Thymus (tissue), 11 donors: ENCODE results near the gene COQ6. TPM values are rescaled to one million over a fixed set of nuclear protein-coding genes. Genes with fewer than 3 reads are reported as not detected.
"Not testable (repeated sequence)": the region's sequence is repeated elsewhere in the genome, so short reads cannot be mapped to it uniquely, and the experiment has no call there.

ENCODE experiments used
- DNase-seq, 9 donors: peaks; one replicate each; pipeline ENCODE4 v3.0.0-alpha.2; 2013; ENCODE audit warnings: low spot score in 9 of 9, low read depth in 6 of 9, missing footprints in 1 of 9
- H3K27ac ChIP-seq, 2 donors: one replicate each; pipeline ENCODE4 v1.5.1; 2013; ENCODE audit warnings: control low read depth in 1 of 2, low read depth in 1 of 2, low read length in 1 of 2, mild to moderate bottlenecking in 1 of 2, moderate library complexity in 1 of 2
- H3K27me3 ChIP-seq, 2 donors: one replicate each; pipeline ENCODE4 v1.5.1; 2013; ENCODE audit warnings: low read length in 1 of 2; ENCODE audit not compliant: control insufficient read depth in 2 of 2, insufficient read depth in 1 of 2
- H3K36me3 ChIP-seq, 2 donors: one replicate each; pipeline ENCODE4 v1.5.1; 2013; ENCODE audit warnings: low read length in 1 of 2, mild to moderate bottlenecking in 1 of 2, moderate library complexity in 1 of 2; ENCODE audit not compliant: control insufficient read depth in 2 of 2, insufficient read depth in 2 of 2
- H3K4me1 ChIP-seq, 2 donors: one replicate each; pipeline ENCODE4 v1.5.1; 2013; ENCODE audit warnings: low read length in 2 of 2; ENCODE audit not compliant: control insufficient read depth in 2 of 2, insufficient read depth in 2 of 2
- H3K4me3 ChIP-seq, 2 donors: one replicate each; pipeline ENCODE4 v1.5.1; 2013; ENCODE audit warnings: low read length in 2 of 2, control low read depth in 1 of 2, mild to moderate bottlenecking in 1 of 2
- H3K9me3 ChIP-seq, 2 donors: one replicate each; pipeline ENCODE4 v1.5.1; 2013; ENCODE audit warnings: low read length in 1 of 2, mild to moderate bottlenecking in 1 of 2; ENCODE audit not compliant: control insufficient read depth in 2 of 2, insufficient read depth in 1 of 2
- WGBS: extraction: QIAGEN DNeasy Blood & Tissue Kit; methylation state at CpG from one replicate; pipeline ENCODE4 v1.1.7; 2013; 5-methylcytosine and 5-hydroxymethylcytosine counted together
- polyA plus RNA-seq: library from polyadenylated mRNA; stranded (reverse); fragments of 200-250 nt; gene quantifications from one replicate; pipeline ENCODE4 v1.2.3, GENCODE V29; 2013
- total RNA-seq: library from RNA; stranded (reverse); fragments of 120-200 nt; gene quantifications from one replicate; pipeline ENCODE4 v1.2.4, GENCODE V29; 2013
- donor health status: healthy.

Gene COQ6
- total and polyA plus RNA-seq, 2 donors: 13.3 to 19.5 TPM

DNA sequence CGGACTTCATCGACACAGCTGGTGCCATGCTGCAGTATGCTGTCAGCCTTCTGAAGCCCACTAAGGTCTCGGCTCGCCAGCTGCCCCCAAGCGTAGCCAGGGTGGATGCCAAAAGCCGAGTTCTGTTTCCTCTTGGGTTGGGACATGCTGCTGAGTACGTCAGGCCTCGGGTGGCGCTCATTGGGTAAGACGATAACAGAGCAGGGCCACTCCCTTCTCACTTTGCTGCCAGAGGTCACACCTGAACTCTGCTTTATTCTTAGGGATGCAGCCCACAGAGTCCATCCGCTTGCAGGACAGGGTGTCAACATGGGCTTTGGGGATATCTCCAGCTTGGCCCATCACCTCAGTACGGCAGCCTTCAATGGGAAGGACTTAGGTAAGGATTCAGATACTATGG is 11.1 kb downstream of the COQ6 start:
- H3K36me3 ChIP-seq: peaks cover 44 to 69% of the 10 kb centered on the region in 2 donors
- no peaks in the 10 kb centered on the region for H3K27me3 ChIP-seq
- no peak overlapping the region for H3K27ac ChIP-seq
- DNase-seq: no peak
- H3K4me3 ChIP-seq: no peak overlapping the region
- no peaks in the 10 kb centered on the region for H3K9me3 ChIP-seq
- WGBS: 98% methylated on average over 12 of the region's 12 CpGs
- no peaks in the 10 kb centered on the region for H3K4me1 ChIP-seq

- no peaks in the 10 kb centered on the region for H3K4me1 ChIP-seq
- peaks cover 19 to 48% of the 10 kb centered on the region in 2 donors for H3K36me3 ChIP-seq
- DNase-seq: no peak
- WGBS: 97% methylated on average over 4 of the region's 4 CpGs
- no peaks in the 10 kb centered on the region for H3K9me3 ChIP-seq
- H3K4me3 ChIP-seq: no peak overlapping the region
- H3K27me3 ChIP-seq: no peaks in the 10 kb centered on the region
- no peak overlapping the region for H3K27ac ChIP-seq
These were observed 15.1 kb downstream of the COQ6 start for GRCh38 chr14:73965216-73965615.

DNA sequence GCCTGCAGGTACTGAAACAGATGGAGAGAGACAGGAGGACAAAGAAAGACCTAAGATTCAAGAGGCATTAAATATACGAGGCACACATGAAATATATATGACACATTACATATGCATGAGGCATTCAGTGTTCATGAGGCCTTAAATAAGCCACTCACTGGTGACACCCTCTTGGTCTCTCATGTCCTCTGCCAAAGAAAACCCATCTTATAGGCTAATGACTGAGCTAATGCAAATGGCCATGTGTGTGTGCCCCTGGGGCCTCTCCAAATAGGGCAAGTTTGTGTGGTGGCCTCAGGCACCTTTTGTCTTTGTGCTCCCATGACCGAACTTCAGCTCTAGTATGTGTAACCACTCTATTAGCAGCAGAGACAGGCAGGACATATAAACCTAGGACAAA is 18.8 kb downstream of the COQ6 start:
- no peak overlapping the region for H3K27ac ChIP-seq
- H3K9me3 ChIP-seq: no peaks in the 10 kb centered on the region
- WGBS: 75% methylated on average over 2 of the region's 2 CpGs
- H3K4me3 ChIP-seq: no peak overlapping the region
- H3K36me3 ChIP-seq: peaks cover 0 to 24% of the 10 kb centered on the region in 2 donors
- H3K4me1 ChIP-seq: no peaks in the 10 kb centered on the region
- no peaks in the 10 kb centered on the region for H3K27me3 ChIP-seq
- no peak for DNase-seq

DNA sequence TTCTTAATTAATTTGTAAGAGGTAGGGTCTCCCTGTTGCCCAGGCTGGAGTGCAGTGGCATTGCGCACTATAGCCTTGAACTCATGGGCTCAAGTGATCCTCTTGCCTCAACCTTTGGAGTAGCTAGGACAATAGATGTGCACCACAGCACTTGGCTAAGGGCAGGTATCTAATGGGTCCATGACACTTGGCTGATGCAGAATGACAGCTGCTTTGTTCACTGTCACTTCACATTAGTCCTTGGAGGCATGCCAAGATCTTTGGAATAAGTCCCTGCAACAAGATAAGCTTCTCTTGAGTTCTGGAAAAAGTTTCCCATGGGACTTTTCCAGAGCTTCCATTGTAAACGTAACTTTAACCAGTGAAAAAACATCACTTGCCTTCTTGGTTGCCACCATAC is 23.4 kb downstream of the COQ6 start:
- Histone ChIP-seq H3K36me3 (peaks cover 3 to 9% of the 10 kb centered on the region in 2 donors), H3K9me3 (no peaks in the 10 kb centered on the region), H3K4me1 (no peaks in the 10 kb centered on the region), H3K27ac (no peak overlapping the region), H3K4me3 (no peak overlapping the region), H3K27me3 (no peaks in the 10 kb centered on the region)
- DNase-seq: no peak
- 95% methylated on average over 2 of the region's 2 CpGs for WGBS

DNA sequence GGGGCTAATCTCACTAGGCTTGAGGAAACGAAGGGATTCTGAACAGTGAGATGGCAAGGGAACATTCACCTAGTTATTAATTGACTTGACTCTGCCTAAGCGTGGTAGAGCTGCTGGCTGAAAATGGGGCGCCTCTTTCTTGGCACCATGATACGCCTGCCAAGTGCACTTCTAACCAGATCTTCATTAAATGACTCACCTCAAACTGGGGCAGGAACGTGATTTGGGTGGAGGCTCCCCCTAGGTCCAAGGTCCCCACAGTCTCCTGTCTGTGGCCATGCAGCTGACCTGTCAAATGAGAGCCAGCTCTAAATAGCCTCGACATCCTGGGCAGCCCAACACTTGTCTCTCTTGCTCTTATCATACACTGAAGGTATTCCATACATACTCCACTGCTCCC is 26.0 kb downstream of the COQ6 start:
- no peak overlapping the region for H3K27ac ChIP-seq
- no peak overlapping the region for H3K4me3 ChIP-seq
- H3K4me1 ChIP-seq: no peaks in the 10 kb centered on the region
- peaks cover 3 to 7% of the 10 kb centered on the region in 2 donors for H3K36me3 ChIP-seq
- H3K27me3 ChIP-seq: no peaks in the 10 kb centered on the region
- DNase-seq: no peak
- no peaks in the 10 kb centered on the region for H3K9me3 ChIP-seq
- 97% methylated on average over 6 of the region's 6 CpGs for WGBS

- no peaks in the 10 kb centered on the region for H3K27me3 ChIP-seq
- H3K9me3 ChIP-seq: no peaks in the 10 kb centered on the region
- H3K4me3 ChIP-seq: no peak overlapping the region
- no peak for DNase-seq
- no peak overlapping the region for H3K27ac ChIP-seq
- H3K4me1 ChIP-seq: no peaks in the 10 kb centered on the region
- whole genome bisulfite sequencing: 72% methylated on average over 4 of the region's 4 CpGs
- H3K36me3 ChIP-seq: peaks cover 3 to 7% of the 10 kb centered on the region in 2 donors
These were observed 27.8 kb downstream of the COQ6 start for GRCh38 chr14:73977896-73978295.

GRCh38 chr14:73988065-73988464 is 38.0 kb downstream of the COQ6 start:
- H3K9me3 ChIP-seq: no peaks in the 10 kb centered on the region
- DNase-seq: no peak
- H3K4me3 ChIP-seq: no peak overlapping the region
- H3K4me1 ChIP-seq: no peaks in the 10 kb centered on the region
- WGBS: 96% methylated on average over 3 of the region's 3 CpGs
- H3K27me3 ChIP-seq: no peaks in the 10 kb centered on the region
- H3K27ac ChIP-seq: no peak overlapping the region
- H3K36me3 ChIP-seq: peaks cover 8 to 9% of the 10 kb centered on the region in 2 donors

DNA sequence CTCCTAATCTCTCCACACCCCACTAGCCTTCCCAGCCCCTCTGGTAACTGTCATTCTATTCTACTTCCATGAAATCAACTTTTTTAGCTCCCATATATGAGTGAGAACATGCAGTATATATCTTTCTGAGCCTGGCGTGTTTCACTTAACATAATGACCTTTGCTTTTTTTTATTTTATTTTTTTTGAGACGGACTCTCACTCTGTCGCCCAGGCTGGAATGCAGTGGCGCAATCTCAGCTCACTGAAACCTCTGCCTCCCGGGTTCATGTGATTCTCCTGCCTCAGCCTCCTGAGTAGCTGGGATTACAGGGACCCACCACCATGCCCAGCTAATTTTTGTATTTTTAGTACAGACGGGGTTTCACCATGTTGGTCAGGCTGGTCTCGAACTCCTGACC is 38.6 kb downstream of the COQ6 start:
- H3K9me3 ChIP-seq, H3K4me3 ChIP-seq, H3K27me3 ChIP-seq, H3K27ac ChIP-seq, DNase-seq, H3K36me3 ChIP-seq, H3K4me1 ChIP-seq: not testable (repeated sequence)
- WGBS: 97% methylated on average over 5 of the region's 7 CpGs

DNA sequence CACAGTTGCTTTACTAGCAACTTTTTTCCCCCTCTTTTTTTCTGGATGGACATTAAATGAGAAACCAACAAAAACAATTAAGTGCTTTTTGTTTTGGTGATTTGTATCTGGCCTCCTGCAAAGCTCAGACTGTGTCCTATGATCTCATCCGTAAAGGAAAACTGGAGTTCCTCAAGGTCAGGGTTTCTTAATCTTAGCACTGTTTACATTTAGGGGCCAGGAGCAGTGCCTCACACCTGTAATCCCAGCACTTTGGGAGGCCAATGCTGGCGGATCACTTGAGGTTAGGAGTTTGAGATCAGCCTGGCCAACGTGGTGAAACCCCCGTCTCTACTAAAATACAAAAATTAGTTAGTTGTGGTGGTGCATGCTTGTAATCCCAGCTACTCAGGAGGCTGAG is 41.0 kb downstream of the COQ6 start:
- 87% methylated on average over 4 of the region's 4 CpGs for WGBS
- peaks cover 5 to 8% of the 10 kb centered on the region in 2 donors for H3K36me3 ChIP-seq
- H3K9me3 ChIP-seq: no peaks in the 10 kb centered on the region
- H3K27ac ChIP-seq: no peak overlapping the region
- H3K27me3 ChIP-seq: no peaks in the 10 kb centered on the region
- H3K4me3 ChIP-seq: no peak overlapping the region
- no peak for DNase-seq
- H3K4me1 ChIP-seq: no peaks in the 10 kb centered on the region

GRCh38 chr14:73994926-73995325 is 44.8 kb downstream of the COQ6 start:
- 97% methylated on average over 7 of the region's 7 CpGs for WGBS
- H3K9me3 ChIP-seq, H3K4me1 ChIP-seq, DNase-seq, H3K36me3 ChIP-seq, H3K4me3 ChIP-seq, H3K27ac ChIP-seq, H3K27me3 ChIP-seq: not testable (repeated sequence)
